Measurements from ENCODE around the gene OVCH2. TPM values are rescaled to one million over a fixed set of nuclear protein-coding genes. Genes with fewer than 3 reads are reported as not detected.

OVCH2 gene
- total and polyA plus RNA-seq, 10 of the 15 experiments (the other 5 are each of a cell fraction or from before 2014, with no cell fraction given), result not detected

DNA sequence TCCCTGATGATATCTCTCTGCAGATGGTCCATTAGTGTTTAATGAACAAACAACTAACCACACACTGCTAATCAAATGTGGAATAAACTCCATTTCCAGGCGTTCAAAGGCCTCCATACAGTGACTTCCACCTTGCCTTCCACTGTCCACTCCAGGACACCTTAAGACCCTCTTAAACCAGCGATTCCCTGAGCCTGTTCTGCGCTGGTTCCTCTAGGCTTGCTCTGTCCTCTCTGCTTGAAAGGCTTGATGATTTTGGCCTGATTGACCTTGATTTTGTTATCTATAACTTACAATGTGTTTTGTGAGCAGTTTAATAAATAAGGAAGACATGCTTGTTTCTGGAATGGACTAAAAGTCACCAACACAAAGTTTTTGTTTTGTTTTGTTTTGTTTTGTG is 12.0 kb downstream of the OVCH2 start:
- H3K9me3 ChIP-seq (replicated peaks; ENCODE audit: control insufficient read depth, insufficient read depth, low read length), result no peaks in the 10 kb centered on the region
- no peak overlapping the region for H3K27ac ChIP-seq (ENCODE audit: control insufficient read depth, insufficient read depth)
- in situ Hi-C loops (cut with MboI), result loop anchor here (5.0 to 10.0 kb wide), 2 partner anchors 342 to 879 kb away; no protein-coding TSS in a partner anchor
- ATAC-seq, result no peak
- intact Hi-C loops (cut with micrococcal nuclease; ENCODE audit: unreplicated experiment), result loop anchor here (5.0 kb wide), 1 partner anchor 252 kb away; no protein-coding TSS in a partner anchor
- no peak for DNase-seq (ENCODE audit: low read depth, low spot score)
- no peak overlapping the region for H3K4me3 ChIP-seq
- no peak for FAIRE-seq
- H3K79me2 ChIP-seq (ENCODE audit: control insufficient read depth, insufficient read depth, low read length), result no peaks in the 10 kb centered on the region
- no peaks in the 10 kb centered on the region for H3K36me3 ChIP-seq (ENCODE audit: control insufficient read depth in 2 of 2, insufficient read depth in 2 of 2, low read length in 1 of 2)
- CTCF ChIA-PET, result interaction anchor here (0.5 to 3.2 kb wide), 17 partner anchors 8 to 939 kb away, joined by 3 to 26 read pairs (median 4); partner anchors contain the start of gene OVCH2
- peak overlapping the region; percentile 21; the same call in 1 of the 2 replicates for H2AFZ ChIP-seq (ENCODE audit: control insufficient read depth, low read depth, low read length)
- no peak overlapping the region for H3K9ac ChIP-seq (ENCODE audit: control insufficient read depth, insufficient read depth, low read length)
- H4K20me1 ChIP-seq (ENCODE audit: control insufficient read depth, insufficient read depth), result no peaks in the 10 kb centered on the region
- POLR2A ChIA-PET, result interaction anchor here (0.6 kb wide), 1 partner anchor 948 kb away, joined by 3 read pairs; no protein-coding TSS in a partner anchor
- SMC1A ChIA-PET (ENCODE audit: uncharacterized antibody, unreplicated experiment), result interaction anchor here (0.5 to 2.3 kb wide), 9 partner anchors 8 to 1251 kb away, joined by 3 to 13 read pairs (median 3); no protein-coding TSS in a partner anchor
- 61% methylated on average over 3 of the region's 3 CpGs for WGBS (ENCODE audit: insufficient coverage, insufficient replicate concordance, low lambda C conversion rate, missing lambda C conversion rate)
- RAD21 ChIA-PET (ENCODE audit: unreplicated experiment), result interaction anchor here (0.6 to 1.5 kb wide), 8 partner anchors 13 to 882 kb away, joined by 3 to 6 read pairs (median 4); no protein-coding TSS in a partner anchor
- no TSS peak for BruUV-seq (replicated peaks)
- peaks cover 0 to 5% of the 10 kb centered on the region in 2 experiments; a peak in 2 of 4 replicates for H3K27me3 ChIP-seq (replicated peaks in 1 of 2; ENCODE audit: control insufficient read depth in 2 of 2, insufficient read depth in 2 of 2, low read length in 1 of 2)
- no peaks in the 10 kb centered on the region for H3K4me1 ChIP-seq (ENCODE audit: control insufficient read depth, insufficient read depth, low read length)
- H3K4me2 ChIP-seq (ENCODE audit: control insufficient read depth, insufficient read depth), result peak overlapping the region; percentile 26; the same call in 1 of the 2 replicates
- TF ChIP-seq NR2C1 (IDR thresholded peaks at IDR 0.05), result no peak
- no peak for TF ChIP-seq BRCA1 (IDR thresholded peaks at IDR 0.05; ENCODE audit: low read depth, low read length)
- TF ChIP-seq, protein P1, sequence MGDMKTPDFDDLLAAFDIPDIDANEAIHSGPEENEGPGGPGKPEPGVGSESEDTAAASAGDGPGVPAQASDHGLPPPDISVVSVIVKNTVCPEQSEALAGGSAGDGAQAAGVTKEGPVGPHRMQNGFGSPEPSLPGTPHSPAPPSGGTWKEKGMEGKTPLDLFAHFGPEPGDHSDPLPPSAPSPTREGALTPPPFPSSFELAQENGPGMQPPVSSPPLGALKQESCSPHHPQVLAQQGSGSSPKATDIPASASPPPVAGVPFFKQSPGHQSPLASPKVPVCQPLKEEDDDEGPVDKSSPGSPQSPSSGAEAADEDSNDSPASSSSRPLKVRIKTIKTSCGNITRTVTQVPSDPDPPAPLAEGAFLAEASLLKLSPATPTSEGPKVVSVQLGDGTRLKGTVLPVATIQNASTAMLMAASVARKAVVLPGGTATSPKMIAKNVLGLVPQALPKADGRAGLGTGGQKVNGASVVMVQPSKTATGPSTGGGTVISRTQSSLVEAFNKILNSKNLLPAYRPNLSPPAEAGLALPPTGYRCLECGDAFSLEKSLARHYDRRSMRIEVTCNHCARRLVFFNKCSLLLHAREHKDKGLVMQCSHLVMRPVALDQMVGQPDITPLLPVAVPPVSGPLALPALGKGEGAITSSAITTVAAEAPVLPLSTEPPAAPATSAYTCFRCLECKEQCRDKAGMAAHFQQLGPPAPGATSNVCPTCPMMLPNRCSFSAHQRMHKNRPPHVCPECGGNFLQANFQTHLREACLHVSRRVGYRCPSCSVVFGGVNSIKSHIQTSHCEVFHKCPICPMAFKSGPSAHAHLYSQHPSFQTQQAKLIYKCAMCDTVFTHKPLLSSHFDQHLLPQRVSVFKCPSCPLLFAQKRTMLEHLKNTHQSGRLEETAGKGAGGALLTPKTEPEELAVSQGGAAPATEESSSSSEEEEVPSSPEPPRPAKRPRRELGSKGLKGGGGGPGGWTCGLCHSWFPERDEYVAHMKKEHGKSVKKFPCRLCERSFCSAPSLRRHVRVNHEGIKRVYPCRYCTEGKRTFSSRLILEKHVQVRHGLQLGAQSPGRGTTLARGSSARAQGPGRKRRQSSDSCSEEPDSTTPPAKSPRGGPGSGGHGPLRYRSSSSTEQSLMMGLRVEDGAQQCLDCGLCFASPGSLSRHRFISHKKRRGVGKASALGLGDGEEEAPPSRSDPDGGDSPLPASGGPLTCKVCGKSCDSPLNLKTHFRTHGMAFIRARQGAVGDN (IDR thresholded peaks at IDR 0.05), result no peak
- TF ChIP-seq, protein P2, sequence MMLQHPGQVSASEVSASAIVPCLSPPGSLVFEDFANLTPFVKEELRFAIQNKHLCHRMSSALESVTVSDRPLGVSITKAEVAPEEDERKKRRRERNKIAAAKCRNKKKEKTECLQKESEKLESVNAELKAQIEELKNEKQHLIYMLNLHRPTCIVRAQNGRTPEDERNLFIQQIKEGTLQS (IDR thresholded peaks at IDR 0.05; ENCODE audit: borderline replicate concordance, extremely low read depth, low read depth, low read length), result no peak
- no peak for TF ChIP-seq SRF (IDR thresholded peaks at IDR 0.05; ENCODE audit: low read depth in 2 of 2, low read length in 2 of 2)
- TF ChIP-seq TCF3 (IDR thresholded peaks at IDR 0.05; ENCODE audit: borderline replicate concordance, insufficient read depth, low read depth, low read length), result no peak
- TF ChIP-seq ZNF24 (IDR thresholded peaks at IDR 0.05), result no peak
- TF ChIP-seq ZNF274 (IDR thresholded peaks at IDR 0.05; ENCODE audit: insufficient read depth, insufficient read length), result no peak
- TF ChIP-seq NFYA (IDR thresholded peaks at IDR 0.05; ENCODE audit: borderline replicate concordance, low read depth, low read length), result no peak
- TF ChIP-seq CBX5 (IDR thresholded peaks at IDR 0.05; ENCODE audit: low read depth), result no peak
- TF ChIP-seq, protein P3, sequence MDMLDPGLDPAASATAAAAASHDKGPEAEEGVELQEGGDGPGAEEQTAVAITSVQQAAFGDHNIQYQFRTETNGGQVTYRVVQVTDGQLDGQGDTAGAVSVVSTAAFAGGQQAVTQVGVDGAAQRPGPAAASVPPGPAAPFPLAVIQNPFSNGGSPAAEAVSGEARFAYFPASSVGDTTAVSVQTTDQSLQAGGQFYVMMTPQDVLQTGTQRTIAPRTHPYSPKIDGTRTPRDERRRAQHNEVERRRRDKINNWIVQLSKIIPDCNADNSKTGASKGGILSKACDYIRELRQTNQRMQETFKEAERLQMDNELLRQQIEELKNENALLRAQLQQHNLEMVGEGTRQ (IDR thresholded peaks at IDR 0.05; ENCODE audit: borderline replicate concordance, low read depth, low read length), result no peak
- TF ChIP-seq, protein P4, sequence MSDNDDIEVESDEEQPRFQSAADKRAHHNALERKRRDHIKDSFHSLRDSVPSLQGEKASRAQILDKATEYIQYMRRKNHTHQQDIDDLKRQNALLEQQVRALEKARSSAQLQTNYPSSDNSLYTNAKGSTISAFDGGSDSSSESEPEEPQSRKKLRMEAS (IDR thresholded peaks at IDR 0.05; ENCODE audit: low read depth, low read length), result no peak
- TF ChIP-seq KAT2A (conservative IDR thresholded peaks at IDR 0.05; ENCODE audit: control insufficient read depth, low read depth, low read length), result no peak
- no peak for TF ChIP-seq NR2F1 (conservative IDR thresholded peaks at IDR 0.05)
- TF ChIP-seq, protein P5, sequence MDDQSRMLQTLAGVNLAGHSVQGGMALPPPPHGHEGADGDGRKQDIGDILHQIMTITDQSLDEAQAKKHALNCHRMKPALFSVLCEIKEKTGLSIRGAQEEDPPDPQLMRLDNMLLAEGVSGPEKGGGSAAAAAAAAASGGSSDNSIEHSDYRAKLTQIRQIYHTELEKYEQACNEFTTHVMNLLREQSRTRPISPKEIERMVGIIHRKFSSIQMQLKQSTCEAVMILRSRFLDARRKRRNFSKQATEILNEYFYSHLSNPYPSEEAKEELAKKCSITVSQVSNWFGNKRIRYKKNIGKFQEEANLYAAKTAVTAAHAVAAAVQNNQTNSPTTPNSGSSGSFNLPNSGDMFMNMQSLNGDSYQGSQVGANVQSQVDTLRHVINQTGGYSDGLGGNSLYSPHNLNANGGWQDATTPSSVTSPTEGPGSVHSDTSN (IDR thresholded peaks at IDR 0.05; ENCODE audit: insufficient replicate concordance, low read depth, low read length), result no peak
- TF ChIP-seq, protein P6, sequence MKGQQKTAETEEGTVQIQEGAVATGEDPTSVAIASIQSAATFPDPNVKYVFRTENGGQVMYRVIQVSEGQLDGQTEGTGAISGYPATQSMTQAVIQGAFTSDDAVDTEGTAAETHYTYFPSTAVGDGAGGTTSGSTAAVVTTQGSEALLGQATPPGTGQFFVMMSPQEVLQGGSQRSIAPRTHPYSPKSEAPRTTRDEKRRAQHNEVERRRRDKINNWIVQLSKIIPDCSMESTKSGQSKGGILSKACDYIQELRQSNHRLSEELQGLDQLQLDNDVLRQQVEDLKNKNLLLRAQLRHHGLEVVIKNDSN (IDR thresholded peaks at IDR 0.05; ENCODE audit: borderline replicate concordance, extremely low read length, insufficient read depth, low read depth, low read length), result no peak
